GM12891 (cell line): Measurements from ENCODE around the gene SIPA1L3.

Source experiments
- POLR2A ChIP-seq: IDR thresholded peaks from 2 replicates; pipeline ENCODE4 v1.6.1; 2011; ENCODE audit warnings: low read depth, low read length, control low read depth
- POLR2AphosphoS5 ChIP-seq: IDR thresholded peaks from 2 replicates; pipeline ENCODE4 v1.6.1; 2011; ENCODE audit warnings: low read depth, low read length, control low read depth
- POU2F2 ChIP-seq: IDR thresholded peaks from 2 replicates; pipeline ENCODE4 v1.6.1; 2011; ENCODE audit warnings: low read depth, mild to moderate bottlenecking, control low read depth, low read length, moderate library complexity
- SPI1 ChIP-seq: IDR thresholded peaks from 2 replicates; pipeline ENCODE4 v1.6.1; 2011; ENCODE audit warnings: low read depth, low read length, control low read depth
- TAF1 ChIP-seq: IDR thresholded peaks from 2 replicates; pipeline ENCODE4 v1.6.1; 2011; ENCODE audit warnings: low read depth, low read length, control low read depth

- TF ChIP-seq POLR2A, result no peak
- TF ChIP-seq POLR2AphosphoS5, result no peak
- TF ChIP-seq TAF1, result no peak
- TF ChIP-seq POU2F2, result no peak
- TF ChIP-seq SPI1, result no peak
These were observed 255.1 kb downstream of the SIPA1L3 start for GRCh38 chr19:38162094-38162493.
